Right lobe of liver (tissue), 6 donors: Measurements from ENCODE around the gene ATRX. TPM values are rescaled to one million over a fixed set of nuclear protein-coding genes. Genes with fewer than 3 reads are reported as not detected.

Experiments
- ATAC-seq, 4 donors: fragments of 200-7000 bp; cut with Tn5 transposase; one replicate each; pipeline ENCODE4 v1.9.1; 2020; ENCODE audit warnings: mild to moderate bottlenecking in 4 of 4, moderate library complexity in 4 of 4
- DNase-seq, 3 donors: peaks; one replicate each; pipeline ENCODE4 v3.0.0-alpha.2; 2020
- H3K27ac ChIP-seq, 3 donors: fragments of 200-600 bp; one replicate each; pipeline ENCODE4 v1.8.0; 2022
- H3K27me3 ChIP-seq, 2 donors: fragments of 200-600 bp; one replicate each; pipeline ENCODE4 v1.8.0; 2022
- H3K36me3 ChIP-seq, 4 donors: fragments of 200-600 bp; sonication (generic) in 1 of 4; one replicate each; pipeline versions ENCODE4 v1.5.1 to v1.8.0; 2017 to 2022; ENCODE audit warnings: control low read depth in 1 of 4
- H3K4me1 ChIP-seq, 4 donors: fragments of 200-600 bp; sonication (generic) in 1 of 4; one replicate each; pipeline versions ENCODE4 v1.5.1 to v1.8.0; 2017 to 2022; ENCODE audit warnings: control low read depth in 1 of 4
- H3K4me3 ChIP-seq, 3 donors: fragments of 200-600 bp; one replicate each; pipeline ENCODE4 v1.8.0; 2022
- H3K9me3 ChIP-seq, 4 donors: fragments of 200-600 bp; sonication (generic) in 1 of 4; one replicate each; pipeline versions ENCODE4 v1.5.1 to v1.8.0; 2017 to 2022; ENCODE audit warnings: control low read depth in 1 of 4
- CTCF ChIP-seq, 4 donors: fragments of 200-600 bp in 3 of 4; fragments of 450-650 bp in 1 of 4; IDR thresholded peaks; one replicate each; pipeline versions ENCODE4 v1.5.1 to v1.8.0; 2016 to 2022; ENCODE audit warnings: antibody characterized with exemption in 4 of 4, mild to moderate bottlenecking in 2 of 4
- POLR2A ChIP-seq: fragments of 450-650 bp; IDR thresholded peaks from one replicate; pipeline ENCODE4 v1.6.1; 2017; ENCODE audit warnings: antibody characterized with exemption, mild to moderate bottlenecking
- WGBS: methylation state at CpG from one replicate; pipeline ENCODE4 v1.1.6; 2018; ENCODE audit warnings: low coverage, low lambda C conversion rate; ENCODE audit not compliant: insufficient coverage; ENCODE audit errors: missing lambda C conversion rate; 5-methylcytosine and 5-hydroxymethylcytosine counted together
- intact Hi-C, 2 donors: fragments of 100-400 bp; cut with DNase I; formaldehyde crosslinking; loops; one replicate each; pipeline versions ENCODE4 v1.11.2 to v1.14.1; 2022
- total RNA-seq, 6 experiments: library from RNA; depleted of rRNA in 2 of 6; stranded (reverse); fragments of >200 nt in 2 of 6; fragmentation: NEBNext Ultra II Directional in 3 of 6; extraction: Animal tissue kit (Norgen Biotek cat#: 25700) in 3 of 6; gene quantifications; one replicate each; pipeline versions ENCODE4 v1.1.0 to v1.2.4, GENCODE V29; 2016 to 2023
- donor health status: DM: no; HTN: yes; CAD: no.
- donor health status: DM: no; HTN: no; CAD: no.
- donor health status: DM: no; HTN: no; CAD: no.
- donor health status: DM: no; HTN: yes; CAD: no.
- donor health status: DM: no; HTN: yes; CAD: no.

ATRX gene
- total RNA-seq, 6 experiments from 2014 or later, result 15.9 to 32.2 (median 21.3) TPM

DNA sequence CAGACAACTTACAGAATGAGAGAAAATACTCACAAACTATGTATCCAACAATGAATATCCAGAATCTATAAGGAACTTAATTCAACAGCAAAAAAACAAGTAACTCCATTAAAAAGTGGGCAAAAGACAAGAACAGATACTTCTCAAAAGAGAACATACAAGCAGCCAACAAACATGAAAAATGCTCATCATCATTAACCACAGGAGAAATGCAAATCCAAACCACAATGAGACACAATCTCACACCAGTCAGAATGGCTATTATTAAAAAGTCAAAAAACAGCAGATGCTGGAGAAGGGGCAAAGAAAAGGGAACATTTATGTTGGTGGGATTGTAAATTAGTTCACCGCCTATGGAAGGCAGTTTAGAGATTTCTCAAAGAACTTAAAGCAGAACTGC, 188.5 kb downstream of the ATRX start:
- ATAC-seq (no peak), DNase-seq (no peak)
- Histone ChIP-seq H3K4me3 (no peak overlapping the region), H3K27me3 (no peaks in the 10 kb centered on the region), H3K36me3 (no peaks in the 10 kb centered on the region), H3K4me1 (no peaks in the 10 kb centered on the region), H3K27ac (no peak overlapping the region), H3K9me3 (no peaks in the 10 kb centered on the region)
- no peak for TF ChIP-seq CTCF (IDR thresholded peaks at IDR 0.05)
- TF ChIP-seq POLR2A, result no peak
- intact Hi-C loops, result no loop called here
- 75% methylated on average over 1 of the region's 1 CpG for WGBS

DNA sequence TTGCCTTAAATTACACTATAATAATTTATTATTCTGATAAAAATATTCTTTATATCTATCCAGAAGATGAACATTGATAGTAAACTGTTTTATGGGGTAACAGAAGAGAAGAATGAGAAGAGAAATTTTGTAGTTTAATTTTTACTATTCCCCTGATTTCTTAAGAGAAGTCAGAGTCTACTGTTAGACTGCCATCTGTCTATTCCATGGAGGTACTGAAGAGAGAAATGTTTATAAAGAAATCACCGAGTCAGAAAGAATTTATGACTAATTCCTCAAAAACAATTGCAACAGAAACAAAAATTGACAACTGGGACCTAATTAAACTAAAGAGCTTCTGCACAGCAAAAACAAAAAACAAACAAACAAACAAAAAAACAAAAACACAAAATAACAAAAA, 188.9 kb downstream of the ATRX start:
- no peaks in the 10 kb centered on the region for H3K36me3 ChIP-seq
- no peak overlapping the region for H3K27ac ChIP-seq
- DNase-seq (no peak), ATAC-seq (peak in 1 of 4 donors; percentile 43)
- no peaks in the 10 kb centered on the region for H3K9me3 ChIP-seq
- 31% methylated on average over 1 of the region's 1 CpG for WGBS
- TF ChIP-seq POLR2A, result no peak
- peak; percentile 28 to 46 (median 41) for TF ChIP-seq CTCF (IDR thresholded peaks at IDR 0.05)
- intact Hi-C loops, result no loop called here
- no peaks in the 10 kb centered on the region for H3K27me3 ChIP-seq
- H3K4me1 ChIP-seq, result no peaks in the 10 kb centered on the region
- H3K4me3 ChIP-seq, result no peak overlapping the region

DNA sequence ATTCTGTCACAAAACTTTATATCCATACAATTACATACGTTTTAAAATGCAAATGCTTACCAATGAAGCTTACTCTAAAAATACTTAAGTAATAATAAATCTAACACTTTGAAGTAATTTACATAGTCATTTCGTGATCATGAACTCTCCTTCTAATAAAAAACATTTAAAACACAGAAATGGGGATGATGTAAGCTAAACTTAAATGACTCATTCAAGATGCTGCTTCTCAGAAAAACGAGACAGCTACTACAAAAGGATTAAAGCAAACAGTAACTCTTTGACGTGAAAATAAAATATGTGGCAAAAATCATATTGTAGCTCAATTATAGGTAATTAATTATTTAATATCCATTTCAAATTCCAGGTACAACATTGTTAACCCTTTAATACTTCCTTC, 190.2 kb downstream of the ATRX start:
- no peaks in the 10 kb centered on the region for H3K27me3 ChIP-seq
- H3K4me1 ChIP-seq, result no peaks in the 10 kb centered on the region
- no peak overlapping the region for H3K4me3 ChIP-seq
- ATAC-seq (no peak), DNase-seq (no peak)
- H3K27ac ChIP-seq, result no peak overlapping the region
- no peaks in the 10 kb centered on the region for H3K36me3 ChIP-seq
- 41% methylated on average over 4 of the region's 4 CpGs for WGBS
- intact Hi-C loops, result no loop called here
- TF ChIP-seq POLR2A, result no peak
- TF ChIP-seq CTCF (IDR thresholded peaks at IDR 0.05), result no peak
- no peaks in the 10 kb centered on the region for H3K9me3 ChIP-seq

- Histone ChIP-seq H3K27ac (no peak overlapping the region), H3K27me3 (no peaks in the 10 kb centered on the region), H3K4me3 (no peak overlapping the region), H3K9me3 (no peaks in the 10 kb centered on the region), H3K4me1 (no peaks in the 10 kb centered on the region), H3K36me3 (peaks cover 0 to 5% (median 0%) of the 10 kb centered on the region in 4 donors)
- WGBS, result 56% methylated on average over 3 of the region's 3 CpGs
- intact Hi-C loops, result no loop called here
- no peak for ATAC-seq
- TF ChIP-seq CTCF (IDR thresholded peaks at IDR 0.05) (no peak), POLR2A (no peak)
- no peak for DNase-seq
Observed at GRCh38 chrX:77572322-77572721, 213.7 kb downstream of the ATRX start.

- H3K36me3 ChIP-seq, result no peaks in the 10 kb centered on the region
- DNase-seq (no peak), ATAC-seq (no peak)
- no peak for TF ChIP-seq CTCF (IDR thresholded peaks at IDR 0.05)
- no peak for TF ChIP-seq POLR2A
- WGBS, result 64% methylated on average over 2 of the region's 2 CpGs
- H3K4me1 ChIP-seq, result no peaks in the 10 kb centered on the region
- no peaks in the 10 kb centered on the region for H3K27me3 ChIP-seq
- no peak overlapping the region for H3K27ac ChIP-seq
- H3K4me3 ChIP-seq, result no peak overlapping the region
- no peaks in the 10 kb centered on the region for H3K9me3 ChIP-seq
- intact Hi-C loops, result no loop called here
Observed at GRCh38 chrX:77565278-77565677, 220.7 kb downstream of the ATRX start.
